GM12872 (cell line): ENCODE results near the gene FBXL17.

Experiments used
- TF ChIP-seq, protein P1 (sequence below): IDR thresholded peaks from 3 replicates; pipeline ENCODE4 v1.5.1; 2011; ENCODE audit warnings: low read depth, mild to moderate bottlenecking, low read length, moderate library complexity; ENCODE audit not compliant: insufficient read depth

FBXL17 gene

GRCh38 chr5:108381350-108381953 is 446 bp downstream of the FBXL17 start:
- TF ChIP-seq, protein P1, sequence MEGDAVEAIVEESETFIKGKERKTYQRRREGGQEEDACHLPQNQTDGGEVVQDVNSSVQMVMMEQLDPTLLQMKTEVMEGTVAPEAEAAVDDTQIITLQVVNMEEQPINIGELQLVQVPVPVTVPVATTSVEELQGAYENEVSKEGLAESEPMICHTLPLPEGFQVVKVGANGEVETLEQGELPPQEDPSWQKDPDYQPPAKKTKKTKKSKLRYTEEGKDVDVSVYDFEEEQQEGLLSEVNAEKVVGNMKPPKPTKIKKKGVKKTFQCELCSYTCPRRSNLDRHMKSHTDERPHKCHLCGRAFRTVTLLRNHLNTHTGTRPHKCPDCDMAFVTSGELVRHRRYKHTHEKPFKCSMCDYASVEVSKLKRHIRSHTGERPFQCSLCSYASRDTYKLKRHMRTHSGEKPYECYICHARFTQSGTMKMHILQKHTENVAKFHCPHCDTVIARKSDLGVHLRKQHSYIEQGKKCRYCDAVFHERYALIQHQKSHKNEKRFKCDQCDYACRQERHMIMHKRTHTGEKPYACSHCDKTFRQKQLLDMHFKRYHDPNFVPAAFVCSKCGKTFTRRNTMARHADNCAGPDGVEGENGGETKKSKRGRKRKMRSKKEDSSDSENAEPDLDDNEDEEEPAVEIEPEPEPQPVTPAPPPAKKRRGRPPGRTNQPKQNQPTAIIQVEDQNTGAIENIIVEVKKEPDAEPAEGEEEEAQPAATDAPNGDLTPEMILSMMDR = no peak

DNA sequence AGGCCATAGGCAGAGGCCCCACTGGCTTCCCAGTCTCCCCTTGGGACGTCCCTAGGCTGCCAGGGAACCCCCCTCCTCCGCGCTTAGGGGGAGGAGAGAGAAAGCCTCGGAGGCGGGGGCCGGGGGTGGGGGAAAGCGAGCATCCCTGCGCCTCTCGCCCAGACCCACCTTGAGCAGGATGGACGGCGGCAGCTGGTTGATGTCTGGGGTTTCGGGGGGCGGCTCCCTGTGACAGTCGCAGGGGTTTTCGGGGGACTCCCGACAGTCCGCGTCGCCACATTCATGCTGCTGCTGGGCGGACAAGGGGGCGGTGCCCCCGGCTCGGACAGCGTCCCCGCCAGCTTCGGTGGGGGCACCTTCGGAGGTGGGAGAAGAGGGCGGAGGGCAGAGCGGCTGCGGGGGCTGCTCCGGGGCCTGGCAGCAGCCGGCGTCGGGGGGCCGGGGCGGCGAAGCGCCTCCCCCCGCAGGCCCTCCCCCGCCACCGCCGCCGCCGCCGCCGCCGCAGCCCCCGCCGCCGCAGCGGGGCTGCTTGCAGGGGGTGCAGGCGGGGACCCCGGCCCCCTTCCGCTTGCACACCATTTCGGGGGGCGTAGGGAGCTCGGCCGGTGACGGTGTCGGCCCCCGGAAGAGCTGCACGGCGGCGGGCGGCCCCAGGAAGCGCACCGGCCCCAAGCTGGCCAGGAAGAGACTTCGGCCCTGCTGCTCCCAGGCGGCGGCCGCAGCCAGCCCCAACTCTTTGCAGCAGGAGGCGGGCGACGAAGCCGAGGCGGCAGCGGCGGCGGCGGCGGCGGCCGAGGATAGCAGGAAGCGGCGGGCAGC is 1.2 kb downstream of the FBXL17 start:
- TF ChIP-seq, protein P1 = no peak

DNA sequence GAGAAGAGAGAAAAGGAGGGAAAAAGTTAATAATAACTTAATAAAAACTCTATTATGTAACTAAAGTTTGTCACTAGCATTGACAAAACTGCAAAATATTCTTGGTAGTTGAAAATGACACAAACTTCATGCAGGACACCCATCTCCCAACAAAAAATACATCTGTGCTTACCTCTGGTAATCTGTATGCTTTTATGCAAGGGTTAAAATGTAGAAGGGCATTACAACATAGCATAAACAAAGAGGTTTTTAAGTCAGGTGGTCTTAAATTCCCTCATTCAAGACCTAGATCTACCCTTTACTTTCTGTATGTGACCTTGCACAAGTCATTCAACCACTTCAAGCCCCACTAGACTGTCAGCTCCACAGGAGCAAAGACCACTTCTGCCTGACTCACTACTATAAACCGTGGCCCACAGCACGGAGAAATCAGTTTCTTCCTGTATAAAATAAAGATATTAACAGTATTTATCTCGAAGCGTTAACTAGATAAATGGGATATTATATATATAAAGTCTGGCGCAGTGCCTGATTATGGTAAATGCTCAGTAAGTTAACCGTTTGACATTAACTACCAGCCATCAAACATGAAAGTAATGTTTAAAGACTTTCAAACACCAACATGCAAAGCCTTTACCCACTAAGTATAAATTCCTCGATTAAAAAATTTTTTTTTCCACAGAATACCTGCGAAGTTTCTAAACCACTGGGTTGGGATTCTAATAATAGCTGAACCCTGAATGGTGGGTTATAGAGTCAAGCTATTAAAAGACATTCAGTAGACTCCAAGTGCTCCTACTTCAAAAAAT is 2.0 kb downstream of the FBXL17 start:
- TF ChIP-seq, protein P1 = no peak

DNA sequence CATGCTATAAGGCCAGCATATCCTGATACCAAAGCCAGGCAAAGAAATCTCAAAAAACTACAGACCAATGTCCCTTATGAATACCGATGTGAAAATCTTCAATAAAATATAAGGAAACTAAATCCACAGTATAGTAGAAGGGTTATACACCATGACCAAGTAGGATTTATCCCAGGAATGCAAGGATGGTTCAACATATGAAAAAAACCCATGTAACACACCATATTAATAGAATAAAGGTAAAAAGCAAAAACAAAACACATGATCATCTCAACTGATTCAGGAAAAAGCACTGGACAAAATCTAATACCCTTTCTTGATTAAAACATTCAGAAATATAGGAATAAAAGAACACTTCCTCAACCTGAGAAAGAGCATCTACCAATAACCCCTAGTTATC is 6.1 kb downstream of the FBXL17 start:
- TF ChIP-seq, protein P1 = no peak

DNA sequence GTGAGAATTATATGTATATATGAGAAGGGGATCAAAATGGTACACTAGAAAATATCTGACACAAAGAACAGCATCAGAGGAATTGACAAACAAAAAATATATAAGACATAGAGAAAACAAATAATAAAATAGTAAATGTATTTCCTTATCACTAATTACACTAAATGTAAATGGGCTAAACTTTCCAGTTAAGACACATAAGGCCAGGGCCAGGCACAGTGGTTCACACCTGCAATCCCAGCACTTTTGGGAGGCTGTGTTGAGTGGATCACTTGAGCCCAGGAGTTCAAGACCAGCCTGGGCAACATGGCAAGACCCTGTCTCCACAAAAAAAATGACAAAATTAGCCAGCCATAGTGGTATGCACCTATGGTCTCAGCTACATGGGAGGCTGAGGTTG is 8.5 kb downstream of the FBXL17 start:
- TF ChIP-seq, protein P1 = no peak

DNA sequence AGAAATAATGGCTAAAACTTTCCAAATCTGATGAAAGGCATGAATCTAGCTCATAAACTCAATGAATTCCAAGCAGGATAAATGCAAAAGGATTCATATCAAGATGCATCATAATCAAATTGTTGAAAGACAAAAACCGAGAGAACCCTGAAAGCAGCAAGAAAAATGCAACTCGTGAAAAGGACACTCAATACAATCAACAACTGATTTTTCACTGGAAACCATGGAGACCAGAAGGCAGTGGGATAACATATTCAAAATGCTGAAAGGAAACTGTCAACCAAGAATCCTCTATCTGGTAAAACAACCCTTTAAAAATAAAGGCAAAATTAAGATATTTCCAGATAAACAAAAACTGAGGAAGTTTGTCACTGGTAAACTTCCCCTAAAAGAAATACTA is 9.5 kb downstream of the FBXL17 start:
- TF ChIP-seq, protein P1 = no peak

DNA sequence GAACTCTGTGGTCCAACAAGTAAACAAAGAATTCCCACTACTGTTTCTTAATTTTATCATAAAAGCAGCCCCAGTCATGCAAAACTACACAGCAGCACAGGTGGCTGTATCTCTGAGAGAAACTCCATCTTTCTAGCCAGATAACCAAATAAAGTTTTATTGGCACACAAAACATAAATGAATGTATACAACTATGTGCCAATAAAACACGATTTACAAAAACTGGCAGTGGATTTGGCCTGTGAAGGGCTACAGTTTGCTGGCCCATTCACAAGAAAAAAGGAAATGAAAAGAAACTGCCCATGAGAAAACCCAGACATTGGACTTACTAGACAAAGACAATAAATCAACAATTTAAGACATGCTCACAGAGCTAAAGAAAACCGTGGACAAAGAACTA is 10.6 kb downstream of the FBXL17 start:
- TF ChIP-seq, protein P1 = no peak
